ENCODE data around the gene SLC14A1.

DNA sequence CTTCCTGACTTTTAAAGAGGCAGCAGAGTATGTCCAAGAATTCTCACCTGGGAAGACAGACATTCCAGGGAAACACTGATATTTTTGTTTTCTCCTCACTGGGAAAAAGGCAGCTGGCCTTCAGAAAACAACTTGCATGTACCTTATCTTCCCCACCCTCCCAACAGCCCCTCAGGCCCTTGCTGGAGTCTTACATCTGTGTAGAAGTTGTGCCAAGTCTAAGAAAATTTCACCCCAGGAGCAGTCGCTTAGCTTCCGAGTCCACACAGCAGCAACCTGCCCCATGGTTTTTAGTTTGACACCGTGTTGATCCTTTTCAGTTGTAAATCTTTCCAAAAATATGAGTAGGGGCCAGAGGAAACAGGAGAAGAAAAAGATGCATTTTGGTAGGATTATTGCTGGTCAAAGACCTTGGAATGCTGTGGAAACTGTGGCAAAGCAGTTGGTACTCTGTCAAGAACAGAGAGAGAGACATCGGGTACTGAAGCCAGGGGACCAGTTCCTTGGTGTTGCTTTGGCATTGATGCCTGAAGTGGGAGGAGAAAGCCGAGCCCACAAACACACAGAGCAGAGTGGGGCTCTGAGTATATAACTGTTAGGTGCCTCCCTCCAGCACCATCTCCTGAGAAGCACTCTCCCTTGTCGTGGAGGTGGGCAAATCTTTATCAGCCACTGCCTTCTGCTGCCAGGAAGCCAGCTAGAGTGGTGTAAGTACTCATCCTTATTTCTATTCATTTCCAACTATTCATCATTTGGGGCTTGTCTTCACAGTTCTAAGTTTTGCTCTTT lies at the start of gene SLC14A1:
- TF ChIP-seq, protein P1, sequence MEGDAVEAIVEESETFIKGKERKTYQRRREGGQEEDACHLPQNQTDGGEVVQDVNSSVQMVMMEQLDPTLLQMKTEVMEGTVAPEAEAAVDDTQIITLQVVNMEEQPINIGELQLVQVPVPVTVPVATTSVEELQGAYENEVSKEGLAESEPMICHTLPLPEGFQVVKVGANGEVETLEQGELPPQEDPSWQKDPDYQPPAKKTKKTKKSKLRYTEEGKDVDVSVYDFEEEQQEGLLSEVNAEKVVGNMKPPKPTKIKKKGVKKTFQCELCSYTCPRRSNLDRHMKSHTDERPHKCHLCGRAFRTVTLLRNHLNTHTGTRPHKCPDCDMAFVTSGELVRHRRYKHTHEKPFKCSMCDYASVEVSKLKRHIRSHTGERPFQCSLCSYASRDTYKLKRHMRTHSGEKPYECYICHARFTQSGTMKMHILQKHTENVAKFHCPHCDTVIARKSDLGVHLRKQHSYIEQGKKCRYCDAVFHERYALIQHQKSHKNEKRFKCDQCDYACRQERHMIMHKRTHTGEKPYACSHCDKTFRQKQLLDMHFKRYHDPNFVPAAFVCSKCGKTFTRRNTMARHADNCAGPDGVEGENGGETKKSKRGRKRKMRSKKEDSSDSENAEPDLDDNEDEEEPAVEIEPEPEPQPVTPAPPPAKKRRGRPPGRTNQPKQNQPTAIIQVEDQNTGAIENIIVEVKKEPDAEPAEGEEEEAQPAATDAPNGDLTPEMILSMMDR (IDR thresholded peaks at IDR 0.05), result no peak
- no peak for TF ChIP-seq EZH2 (IDR thresholded peaks at IDR 0.05; ENCODE audit: borderline replicate concordance, insufficient read depth, low read depth, low read length, poor library complexity, severe bottlenecking)
